CD4-positive, alpha-beta T cell treated with Interleukin-15 for 4 hours (primary cell): ENCODE results near the gene HMCES.
"Not testable (repeated sequence)": the region's sequence is repeated elsewhere in the genome, so short reads cannot be mapped to it uniquely, and the experiment has no call there.

Experiments used
- DNase-seq: peaks from one replicate; pipeline ENCODE4 v3.0.0-alpha.2; 2020; ENCODE audit warnings: low spot score

The HMCES gene

GRCh38 chr3:129257609-129258008 is 21.1 kb upstream of the HMCES start:
- no peak for DNase-seq

- no peak for DNase-seq
These were observed 18.8 kb upstream of the HMCES start for GRCh38 chr3:129259612-129260477.

- no peak for DNase-seq
These were observed 18.1 kb upstream of the HMCES start for GRCh38 chr3:129260606-129261005.

- no peak for DNase-seq
These were observed 16.8 kb upstream of the HMCES start for GRCh38 chr3:129261894-129262293.

GRCh38 chr3:129263161-129263910 is 15.3 kb upstream of the HMCES start:
- no peak for DNase-seq

GRCh38 chr3:129264994-129265393 is 13.7 kb upstream of the HMCES start:
- DNase-seq: not testable (repeated sequence)

GRCh38 chr3:129266651-129267050 is 12.0 kb upstream of the HMCES start:
- DNase-seq: no peak

GRCh38 chr3:129268396-129268795 is 10.3 kb upstream of the HMCES start:
- DNase-seq: no peak

- no peak for DNase-seq
These were observed 7.0 kb upstream of the HMCES start for GRCh38 chr3:129271674-129272073.

- DNase-seq: no peak
These were observed 2.3 kb upstream of the HMCES start for GRCh38 chr3:129276385-129276784.

GRCh38 chr3:129277829-129278271 is 820 bp upstream of the HMCES start:
- DNase-seq: no peak

GRCh38 chr3:129278966-129279906 is 566 bp downstream of the HMCES start:
- DNase-seq: peak; percentile 30

- no peak for DNase-seq
These were observed 1.5 kb downstream of the HMCES start for GRCh38 chr3:129280183-129280582.

- no peak for DNase-seq
These were observed 3.1 kb downstream of the HMCES start for GRCh38 chr3:129281726-129282125.

GRCh38 chr3:129282727-129283327 is 4.2 kb downstream of the HMCES start:
- peak; percentile 70 for DNase-seq

GRCh38 chr3:129286081-129286480 is 7.4 kb downstream of the HMCES start:
- DNase-seq: no peak

GRCh38 chr3:129288446-129288845 is 9.8 kb downstream of the HMCES start:
- no peak for DNase-seq

- no peak for DNase-seq
These were observed 10.7 kb downstream of the HMCES start for GRCh38 chr3:129289201-129289921.

GRCh38 chr3:129291236-129291886 is 12.7 kb downstream of the HMCES start:
- no peak for DNase-seq

GRCh38 chr3:129295286-129295685 is 16.6 kb downstream of the HMCES start:
- DNase-seq: no peak
